ENCODE measurements around the gene MYOZ3.

MYOZ3 gene

GRCh38 chr5:150672237-150672883 lies 11.3 kb downstream of the MYOZ3 start:
- in situ Hi-C loops (cut with MboI; ENCODE audit: low pct_unique_long_range_greater_than_20kb, low sequenced_read_pairs) = no loop called here
- DNase-seq = peak; percentile 70

- in situ Hi-C loops (cut with MboI; ENCODE audit: low pct_unique_long_range_greater_than_20kb, low sequenced_read_pairs) = no loop called here
- no peak for DNase-seq
Observed at GRCh38 chr5:150672884-150673275, 11.8 kb downstream of the MYOZ3 start.

- in situ Hi-C loops (cut with MboI; ENCODE audit: low pct_unique_long_range_greater_than_20kb, low sequenced_read_pairs) = no loop called here
- no peak for DNase-seq
Observed at GRCh38 chr5:150674341-150674821, 13.3 kb downstream of the MYOZ3 start.

- no peak for DNase-seq
- in situ Hi-C loops (cut with MboI; ENCODE audit: low pct_unique_long_range_greater_than_20kb, low sequenced_read_pairs) = no loop called here
Observed at GRCh38 chr5:150675069-150675468, 14.0 kb downstream of the MYOZ3 start.

GRCh38 chr5:150676578-150676977 lies 15.5 kb downstream of the MYOZ3 start:
- in situ Hi-C loops (cut with MboI; ENCODE audit: low pct_unique_long_range_greater_than_20kb, low sequenced_read_pairs) = no loop called here
- DNase-seq = no peak

- in situ Hi-C loops (cut with MboI; ENCODE audit: low pct_unique_long_range_greater_than_20kb, low sequenced_read_pairs) = no loop called here
- DNase-seq = no peak
Observed at GRCh38 chr5:150689120-150689519, 28.1 kb downstream of the MYOZ3 start.

GRCh38 chr5:150690760-150691159 lies 29.7 kb downstream of the MYOZ3 start:
- no peak for DNase-seq
- in situ Hi-C loops (cut with MboI; ENCODE audit: low pct_unique_long_range_greater_than_20kb, low sequenced_read_pairs) = no loop called here

- no peak for DNase-seq
- in situ Hi-C loops (cut with MboI; ENCODE audit: low pct_unique_long_range_greater_than_20kb, low sequenced_read_pairs) = no loop called here
Observed at GRCh38 chr5:150692276-150692675, 31.2 kb downstream of the MYOZ3 start.

- in situ Hi-C loops (cut with MboI; ENCODE audit: low pct_unique_long_range_greater_than_20kb, low sequenced_read_pairs) = no loop called here
Observed at GRCh38 chr5:150694612-150695011, 33.6 kb downstream of the MYOZ3 start.

GRCh38 chr5:150700246-150700593 lies 39.2 kb downstream of the MYOZ3 start:
- no peak for DNase-seq
- in situ Hi-C loops (cut with MboI; ENCODE audit: low pct_unique_long_range_greater_than_20kb, low sequenced_read_pairs) = no loop called here

More at GRCh38 chr5:150694612-150695011, 33.6 kb downstream of the MYOZ3 start:
- no peak for DNase-seq

GRCh38 chr5:150700594-150701377 lies 39.7 kb downstream of the MYOZ3 start, which contains the start of gene RBM22:
Gene RBM22 (minus strand): TSS chr5:150701062. CDS start chr5:150700985, 77 bp downstream.
- in situ Hi-C loops (cut with MboI; ENCODE audit: low pct_unique_long_range_greater_than_20kb, low sequenced_read_pairs) = no loop called here
- DNase-seq = peak; percentile 93

GRCh38 chr5:150703762-150704161 lies 42.7 kb downstream of the MYOZ3 start:
- in situ Hi-C loops (cut with MboI; ENCODE audit: low pct_unique_long_range_greater_than_20kb, low sequenced_read_pairs) = no loop called here
- no peak for DNase-seq

GRCh38 chr5:150706776-150707390 lies 45.8 kb downstream of the MYOZ3 start:
- no peak for DNase-seq
- in situ Hi-C loops (cut with MboI; ENCODE audit: low pct_unique_long_range_greater_than_20kb, low sequenced_read_pairs) = no loop called here

- peak; percentile 61 for DNase-seq
- in situ Hi-C loops (cut with MboI; ENCODE audit: low pct_unique_long_range_greater_than_20kb, low sequenced_read_pairs) = no loop called here
Observed at GRCh38 chr5:150710165-150710564, 49.1 kb downstream of the MYOZ3 start.

GRCh38 chr5:150723845-150724244 lies 62.8 kb downstream of the MYOZ3 start:
- in situ Hi-C loops (cut with MboI; ENCODE audit: low pct_unique_long_range_greater_than_20kb, low sequenced_read_pairs) = no loop called here
- no peak for DNase-seq
